GM21447 (cell line): ENCODE measurements around the gene BCL3.
A peak's percentile ranks its signal among the peaks of the same experiment; 100 is the strongest.

ENCODE experiments used
- ATAC-seq: cut with Tn5 transposase; IDR thresholded peaks from one replicate; pipeline ENCODE4 v1.9.1; 2021; ENCODE audit not compliant: unreplicated experiment

BCL3 gene

GRCh38 chr19:44785271-44785670, 36.8 kb downstream of the BCL3 start:
- no peak for ATAC-seq

- no peak for ATAC-seq
Measured at GRCh38 chr19:44785993-44786392, 37.5 kb downstream of the BCL3 start.

DNA sequence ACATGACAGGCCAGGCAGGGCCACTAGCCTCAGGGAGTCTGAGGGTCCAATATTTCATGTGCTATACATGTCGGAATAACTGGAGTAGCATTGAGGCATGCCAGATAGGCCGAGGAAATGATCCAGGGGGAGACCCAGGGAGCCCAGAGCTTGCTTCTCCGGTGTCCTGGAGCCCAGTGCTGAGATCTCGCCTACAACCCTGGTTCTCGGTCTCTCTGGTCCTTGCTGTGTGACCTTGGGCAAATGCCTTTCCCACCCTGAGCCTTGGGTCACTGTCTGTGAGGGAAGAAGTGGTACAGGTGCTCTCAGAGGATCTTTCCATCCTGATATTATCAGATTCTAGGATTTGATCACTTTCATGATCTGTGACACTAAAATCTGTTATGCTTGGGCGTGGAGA, 40.5 kb downstream of the BCL3 start:
- ATAC-seq = no peak

DNA sequence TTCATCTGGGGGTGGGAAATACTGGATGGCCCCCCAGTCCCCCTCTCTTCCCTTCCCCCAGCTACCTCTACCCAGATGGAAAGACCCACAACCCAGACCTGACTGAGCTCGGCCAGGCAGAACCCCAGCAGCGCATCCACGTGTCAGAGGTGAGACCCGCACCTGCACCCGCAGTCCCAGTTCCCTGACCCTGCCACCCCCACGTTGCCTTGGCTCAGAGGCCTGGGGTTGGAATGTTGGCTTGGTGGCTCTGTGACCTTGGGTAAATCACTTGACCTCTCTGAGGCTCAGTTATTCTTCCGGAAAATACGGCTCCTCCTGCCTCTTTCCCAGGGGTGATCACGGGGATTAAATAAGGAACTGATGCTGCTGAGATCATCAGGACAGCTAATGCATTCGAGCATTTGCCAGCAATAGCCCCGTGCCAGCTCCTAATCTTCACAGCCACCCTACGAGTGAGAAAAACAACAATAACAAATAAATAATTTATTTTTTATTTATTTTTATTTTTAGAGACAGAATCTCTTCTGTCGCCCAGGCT, 41.5 kb downstream of the BCL3 start:
- no peak for ATAC-seq

DNA sequence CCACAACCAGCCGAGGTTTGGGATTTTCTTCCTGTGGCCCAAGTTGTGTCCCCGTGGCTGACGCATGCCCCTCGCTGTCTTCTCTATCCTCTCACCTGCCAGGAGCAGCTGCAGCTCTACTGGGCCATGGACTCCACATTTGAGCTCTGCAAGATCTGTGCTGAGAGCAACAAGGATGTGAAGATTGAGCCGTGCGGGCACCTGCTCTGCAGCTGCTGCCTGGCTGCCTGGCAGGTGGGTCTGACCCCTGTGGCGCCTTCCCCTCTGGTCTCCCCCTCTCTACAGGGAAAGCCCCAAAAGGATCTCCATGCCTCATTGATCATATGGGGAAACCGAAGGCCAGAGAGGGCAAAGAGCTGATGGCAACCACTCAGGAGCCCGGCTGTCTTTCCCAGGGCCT, 43.8 kb downstream of the BCL3 start:
- no peak for ATAC-seq

DNA sequence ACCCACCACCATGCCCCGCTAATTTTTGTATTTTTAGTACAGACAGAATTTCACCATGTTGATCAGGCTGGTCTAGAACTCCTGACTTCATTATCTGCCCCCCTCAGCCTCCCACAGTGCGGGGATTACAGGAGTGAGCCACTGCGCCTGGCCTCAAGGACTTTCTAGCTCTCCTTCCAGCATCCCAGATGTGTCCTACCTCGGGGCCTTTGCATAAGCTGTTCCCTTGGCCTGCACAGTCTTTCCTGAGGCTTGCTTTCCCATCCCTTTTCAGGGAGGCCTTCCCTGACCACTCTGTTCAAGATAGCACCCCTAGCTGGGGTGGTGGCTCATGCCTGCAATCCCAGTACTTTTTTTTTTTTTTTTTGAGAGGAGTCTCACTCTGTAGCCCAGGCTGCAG, 46.1 kb downstream of the BCL3 start:
- ATAC-seq = no peak

GRCh38 chr19:44795398-44795987, 47.0 kb downstream of the BCL3 start:
- no peak for ATAC-seq

GRCh38 chr19:44796701-44797115, 48.2 kb downstream of the BCL3 start:
- ATAC-seq = no peak

DNA sequence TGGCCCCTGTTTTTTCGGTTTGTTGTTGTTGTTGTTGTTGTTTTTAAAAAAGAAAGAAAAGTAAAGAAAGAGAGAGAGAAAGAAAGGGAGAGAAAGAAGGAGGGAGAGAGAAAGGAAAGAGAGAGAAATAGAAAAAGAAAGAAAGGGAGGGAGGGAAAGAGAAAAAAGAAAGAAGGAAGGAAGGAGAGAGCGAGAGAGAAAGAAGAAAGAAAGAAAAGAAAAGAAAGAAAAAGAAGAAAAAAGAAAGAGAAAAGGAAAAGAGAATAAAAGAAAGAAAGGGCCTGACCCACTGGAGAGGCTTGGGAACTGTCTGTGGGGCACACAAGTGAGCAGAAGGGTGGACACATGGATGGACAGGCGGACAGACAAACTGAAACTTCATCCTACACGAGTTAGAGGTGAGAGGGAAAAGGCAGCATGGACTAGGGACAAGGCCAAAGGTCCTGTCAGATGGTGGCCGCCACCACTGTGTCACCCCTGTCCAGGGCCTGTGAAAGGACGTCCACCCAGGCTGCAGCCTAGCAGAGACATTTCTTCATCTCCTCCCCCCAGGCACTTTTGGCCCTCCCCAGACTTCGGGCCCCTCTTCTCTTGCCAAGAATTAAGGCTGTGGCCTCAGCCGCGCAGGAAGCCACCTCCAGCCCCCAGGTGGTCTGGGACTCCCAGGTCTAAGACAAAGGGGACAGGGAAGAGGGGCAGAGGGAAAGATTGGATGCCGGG, 51.3 kb downstream of the BCL3 start:
- ATAC-seq = no peak

DNA sequence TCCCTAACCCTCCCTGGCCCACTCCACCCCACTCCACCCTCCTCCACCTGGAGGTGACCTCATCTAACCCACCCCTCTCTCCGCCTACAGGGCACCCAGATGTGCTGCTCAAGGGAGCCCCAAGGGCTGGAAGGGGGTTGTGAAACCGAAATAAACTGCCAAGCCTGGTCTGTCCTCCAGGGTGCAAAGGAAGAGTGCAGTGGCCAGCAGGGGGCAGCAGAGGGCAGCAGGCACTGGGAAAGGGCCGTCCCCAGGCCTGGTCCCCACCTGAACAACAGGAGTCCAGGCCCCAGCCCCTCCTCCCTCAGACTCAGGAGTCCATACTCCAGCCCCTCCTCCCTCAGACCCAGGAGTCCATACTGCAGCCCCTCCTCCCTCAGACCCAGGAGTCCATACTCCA, 52.0 kb downstream of the BCL3 start:
- peak; percentile 53 for ATAC-seq

DNA sequence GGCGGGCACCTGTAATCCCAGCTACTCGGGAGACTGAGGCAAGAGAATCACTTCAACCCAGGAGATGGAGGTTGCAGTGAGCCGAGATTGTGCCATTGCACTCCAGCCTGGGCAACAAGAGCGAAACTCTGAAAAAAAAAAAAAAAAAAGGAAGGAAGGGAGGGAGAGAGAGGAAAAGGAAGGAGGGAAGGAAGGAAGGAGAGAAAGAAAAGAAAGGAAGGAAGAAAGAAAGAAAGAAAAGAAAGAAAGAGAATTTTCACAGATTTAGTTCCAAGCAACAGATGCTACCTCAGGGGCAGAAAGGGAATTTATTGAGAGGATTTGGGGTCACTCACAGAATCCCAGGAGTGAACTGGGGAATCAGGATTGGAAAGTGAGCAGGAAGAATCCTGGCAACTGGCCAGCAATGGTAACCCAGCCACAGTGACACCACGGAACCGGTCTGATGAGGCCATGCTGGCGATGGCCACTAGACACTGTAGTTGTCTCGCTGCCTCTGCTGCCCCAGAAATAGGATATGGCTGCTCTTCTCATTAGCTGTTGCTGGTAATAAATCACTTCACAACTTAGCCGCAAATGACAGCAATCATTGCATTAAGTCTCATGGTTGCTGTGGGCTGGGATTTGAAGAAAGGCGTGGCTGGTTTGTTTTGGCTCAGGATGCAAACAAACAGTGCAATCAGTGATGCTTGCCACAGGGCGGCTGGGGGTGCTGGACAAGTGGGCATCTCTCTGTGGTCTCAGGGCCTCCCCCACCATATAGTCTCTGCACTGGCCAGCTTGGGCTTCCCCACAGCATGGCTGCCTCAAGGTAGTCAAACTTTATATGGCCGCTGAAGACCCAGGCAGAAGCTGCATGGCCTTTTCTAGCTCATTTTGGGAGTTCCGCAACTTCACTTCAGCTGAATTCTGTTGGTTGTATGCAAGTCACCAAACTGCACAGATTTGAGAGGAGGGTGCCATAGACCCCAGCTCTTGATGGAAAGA, 55.2 kb downstream of the BCL3 start:
- ATAC-seq = no peak

DNA sequence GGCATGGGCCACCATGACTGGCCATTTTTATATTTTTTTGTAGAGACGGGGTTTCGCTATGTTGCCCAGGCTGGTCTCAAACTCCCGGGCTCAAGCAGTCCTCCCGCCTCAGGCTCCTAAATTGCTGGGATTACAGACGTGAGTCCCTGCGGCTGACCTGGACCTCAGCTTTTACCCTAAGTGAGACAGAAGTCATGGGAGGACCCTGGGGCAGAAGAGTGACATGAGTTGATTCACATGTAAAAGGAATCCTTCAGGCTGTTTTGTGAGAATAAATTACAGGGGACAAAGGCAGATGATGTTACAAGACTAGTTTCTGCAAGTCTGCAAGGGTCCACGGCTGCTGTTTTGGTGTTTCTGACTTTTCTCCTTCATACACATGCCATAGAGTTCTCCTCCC, 57.8 kb downstream of the BCL3 start:
- no peak for ATAC-seq

GRCh38 chr19:44807162-44807561, 58.7 kb downstream of the BCL3 start:
- no peak for ATAC-seq

GRCh38 chr19:44807652-44808462, 59.3 kb downstream of the BCL3 start:
- ATAC-seq = no peak

DNA sequence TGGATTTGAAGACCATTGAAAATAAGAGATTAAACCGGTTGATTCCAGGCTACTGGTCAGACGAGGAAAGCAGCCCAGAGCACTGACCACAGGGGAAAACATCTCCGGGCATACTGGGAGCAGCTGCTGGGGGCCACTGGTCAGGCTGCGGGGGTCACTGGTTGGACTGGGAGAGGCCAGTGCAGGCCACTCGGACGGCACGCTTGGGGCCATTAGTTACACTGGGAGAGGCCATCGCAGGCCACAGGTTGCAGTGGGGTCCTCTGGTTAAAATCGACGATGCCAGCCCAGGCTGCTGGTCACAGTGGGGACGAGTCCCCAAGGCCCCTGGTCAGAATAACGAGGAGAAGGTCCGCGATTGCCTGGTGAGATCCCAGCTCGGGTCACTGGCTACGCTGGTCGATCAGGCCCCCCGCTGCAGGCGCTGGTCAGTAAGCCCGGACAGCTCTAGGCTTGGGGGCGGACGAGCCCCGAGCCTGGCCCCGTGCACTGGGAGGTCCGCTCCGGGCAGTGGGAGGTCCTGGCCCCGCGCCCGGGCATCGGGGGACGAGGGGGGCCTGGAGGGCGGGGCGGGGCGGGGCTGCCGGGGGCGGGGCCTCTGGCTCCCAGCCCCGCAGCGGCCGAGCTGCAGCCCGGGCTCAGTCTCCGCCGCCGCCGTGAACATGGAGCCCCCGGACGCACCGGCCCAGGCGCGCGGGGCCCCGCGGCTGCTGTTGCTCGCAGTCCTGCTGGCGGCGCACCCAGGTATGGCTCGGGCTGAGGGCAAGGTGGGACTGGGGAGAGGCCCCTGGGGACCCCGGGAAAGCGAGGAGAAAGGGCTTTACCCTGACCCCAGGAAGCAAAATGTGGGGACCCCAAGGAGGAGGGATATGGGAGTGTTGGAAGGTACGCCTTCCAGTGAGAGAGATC, 60.2 kb downstream of the BCL3 start, which contains the start of gene BCAM:
Gene BCAM (plus strand): TSS at position 641 of the 909 bp plus-strand sequence. CDS start 22 bp downstream, at position 663.
- no peak for ATAC-seq
